H9 (cell line): ENCODE measurements around the gene LRCH1. TPM values are rescaled to one million over a fixed set of nuclear protein-coding genes. Genes with fewer than 3 reads are reported as not detected.

Experiments
- DNase-seq: peaks from one replicate; pipeline ENCODE4 v3.0.0-alpha.2; 2017
- H2AFZ ChIP-seq: one replicate; pipeline ENCODE4 v1.6.1; 2013; ENCODE audit warnings: mild to moderate bottlenecking, low read length, control low read depth, moderate library complexity
- H2AK5ac ChIP-seq: 2 replicates; pipeline ENCODE4 v1.6.1; 2013; ENCODE audit warnings: low read length, control low read depth, mixed read lengths; ENCODE audit not compliant: insufficient read length
- H2BK120ac ChIP-seq: one replicate; pipeline ENCODE4 v1.6.1; 2013; ENCODE audit warnings: low read depth, mild to moderate bottlenecking, low read length, control low read depth, inconsistent platforms; ENCODE audit not compliant: poor library complexity, severe bottlenecking
- H2BK12ac ChIP-seq: 2 replicates; pipeline ENCODE4 v1.6.1; 2013; ENCODE audit warnings: low read length, control low read depth, mixed read lengths, low read depth; ENCODE audit not compliant: insufficient read length
- H2BK15ac ChIP-seq: 2 replicates; pipeline ENCODE4 v1.6.1; 2013; ENCODE audit warnings: low read depth, low read length, control low read depth
- H2BK20ac ChIP-seq: one replicate; pipeline ENCODE4 v1.6.1; 2013; ENCODE audit warnings: low read depth, mild to moderate bottlenecking, low read length, control low read depth, inconsistent platforms; ENCODE audit not compliant: poor library complexity, severe bottlenecking
- H2BK5ac ChIP-seq: 2 replicates; pipeline ENCODE4 v1.6.1; 2013; ENCODE audit warnings: low read length, control low read depth, mixed read lengths; ENCODE audit not compliant: insufficient read length
- H3K14ac ChIP-seq: 2 replicates; pipeline ENCODE4 v1.6.1; 2013; ENCODE audit warnings: low read length, control low read depth; ENCODE audit not compliant: insufficient read depth
- H3K18ac ChIP-seq: 2 replicates; pipeline ENCODE4 v1.6.1; 2013; ENCODE audit warnings: low read depth, mild to moderate bottlenecking, mixed read lengths, low read length, control low read depth; ENCODE audit not compliant: insufficient read length
- H3K23ac ChIP-seq: 2 replicates; pipeline ENCODE4 v1.6.1; 2013; ENCODE audit warnings: low read length, control low read depth, mixed read lengths, low read depth; ENCODE audit not compliant: insufficient read length
- H3K23me2 ChIP-seq: 2 replicates; pipeline ENCODE4 v1.6.1; 2013; ENCODE audit warnings: low read depth, mild to moderate bottlenecking, mixed read lengths, low read length, control low read depth; ENCODE audit not compliant: insufficient read length, poor library complexity, severe bottlenecking
- H3K27ac ChIP-seq: 2 replicates; pipeline ENCODE4 v1.5.1; 2013; ENCODE audit warnings: low read length, control low read depth, mixed read lengths, low read depth; ENCODE audit not compliant: insufficient read length
- H3K27me3 ChIP-seq: 2 replicates; pipeline ENCODE4 v1.6.1; 2013; ENCODE audit warnings: low read length, control low read depth, inconsistent platforms; ENCODE audit not compliant: insufficient read depth
- H3K4ac ChIP-seq: 2 replicates; pipeline ENCODE4 v1.6.1; 2013; ENCODE audit warnings: low read depth, mild to moderate bottlenecking, control low read depth, inconsistent platforms, low read length, moderate library complexity
- H3K4me1 ChIP-seq: 2 replicates; pipeline ENCODE4 v1.6.1; 2013; ENCODE audit warnings: low read length, control low read depth, inconsistent platforms; ENCODE audit not compliant: insufficient read depth
- H3K4me2 ChIP-seq: 2 replicates; pipeline ENCODE4 v1.6.1; 2013; ENCODE audit warnings: low read length, control low read depth, mixed read lengths; ENCODE audit not compliant: insufficient read length, insufficient read depth
- H3K56ac ChIP-seq: 2 replicates; pipeline ENCODE4 v1.6.1; 2013; ENCODE audit warnings: low read depth, mild to moderate bottlenecking, mixed read lengths, low read length, control low read depth; ENCODE audit not compliant: insufficient read length
- H3K79me1 ChIP-seq: 2 replicates; pipeline ENCODE4 v1.6.1; 2013; ENCODE audit warnings: low read depth, mild to moderate bottlenecking, moderate library complexity, low read length, control low read depth, inconsistent platforms; ENCODE audit not compliant: insufficient read depth, poor library complexity, severe bottlenecking
- H3K79me2 ChIP-seq: 2 replicates; pipeline ENCODE4 v1.6.1; 2013; ENCODE audit warnings: low read length, control low read depth, inconsistent platforms; ENCODE audit not compliant: insufficient read depth
- H3K9ac ChIP-seq: 2 replicates; pipeline ENCODE4 v1.6.1; 2013; ENCODE audit warnings: low read length, control low read depth, mixed read lengths; ENCODE audit not compliant: insufficient read length; ENCODE audit errors: extremely low read depth
- H3K9me3 ChIP-seq: one replicate; pipeline ENCODE4 v1.6.1; 2013; ENCODE audit warnings: low read depth, low read length, inconsistent platforms; ENCODE audit not compliant: control insufficient read depth
- H3T11ph ChIP-seq: one replicate; pipeline ENCODE4 v1.6.1; 2013; ENCODE audit warnings: mild to moderate bottlenecking, low read length, control low read depth, inconsistent platforms
- H4K20me1 ChIP-seq: one replicate; pipeline ENCODE4 v1.6.1; 2013; ENCODE audit not compliant: control insufficient read depth, insufficient read length, insufficient read depth
- H4K5ac ChIP-seq: 2 replicates; pipeline ENCODE4 v1.6.1; 2013; ENCODE audit warnings: low read depth, mild to moderate bottlenecking, mixed read lengths, low read length, control low read depth; ENCODE audit not compliant: insufficient read length
- H4K8ac ChIP-seq: replicated peaks from 2 replicates; pipeline ENCODE4 v1.6.1; 2013; ENCODE audit warnings: low read length, control low read depth, mixed read lengths, low read depth; ENCODE audit not compliant: insufficient read length
- H4K91ac ChIP-seq: 2 replicates; pipeline ENCODE4 v1.6.1; 2013; ENCODE audit warnings: low read depth, mild to moderate bottlenecking, moderate library complexity, mixed read lengths, low read length, control low read depth; ENCODE audit not compliant: insufficient read length
- H3K27ac Mint-ChIP-seq, 3 experiments: 2 replicates in 2 of 3; 3 replicates in 1 of 3; pipeline ENCODE4 v1.8.0; 2020 to 2021; ENCODE audit warnings: mixed read lengths in 3 of 3, mild to moderate bottlenecking in 1 of 3, moderate library complexity in 1 of 3
- H3K27me3 Mint-ChIP-seq: 2 replicates; pipeline ENCODE4 v1.8.0; 2021; ENCODE audit warnings: low read depth, mild to moderate bottlenecking, moderate library complexity, mixed read lengths
- H3K36me3 Mint-ChIP-seq, 3 experiments: 2 replicates in 2 of 3; 3 replicates in 1 of 3; pipeline ENCODE4 v1.8.0; 2020 to 2021; ENCODE audit warnings: low read depth in 3 of 3, mixed read lengths in 3 of 3; ENCODE audit not compliant: insufficient read depth in 1 of 3
- H3K4me1 Mint-ChIP-seq, 2 experiments: 2 replicates each; pipeline ENCODE4 v1.8.0; 2020; ENCODE audit warnings: mixed read lengths in 2 of 2
- H3K4me3 Mint-ChIP-seq, 2 experiments: 2 replicates in 1 of 2; 3 replicates in 1 of 2; pipeline ENCODE4 v1.8.0; 2020 to 2021; ENCODE audit warnings: mild to moderate bottlenecking in 2 of 2, mixed read lengths in 2 of 2, moderate library complexity in 1 of 2
- H3K9me3 Mint-ChIP-seq, 2 experiments: 2 replicates in 1 of 2; 3 replicates in 1 of 2; pipeline ENCODE4 v1.8.0; 2020; ENCODE audit warnings: mild to moderate bottlenecking in 2 of 2, mixed read lengths in 2 of 2, moderate library complexity in 1 of 2
- CTCF ChIP-seq: fragments of 200-600 bp; sonication (generic); conservative IDR thresholded peaks from 3 replicates; pipeline ENCODE4 v1.8.0; 2021; ENCODE audit warnings: antibody characterized with exemption, mild to moderate bottlenecking
- WGBS: extraction: QIAGEN DNeasy Blood & Tissue Kit; methylation state at CpG from one replicate; pipeline ENCODE4 v1.1.7; 2013; ENCODE audit warnings: missing lambda C conversion rate, low lambda C conversion rate, mixed read lengths; ENCODE audit not compliant: insufficient read length; ENCODE audit errors: extremely low coverage; 5-methylcytosine and 5-hydroxymethylcytosine counted together
- total RNA-seq: library from RNA; stranded (reverse); gene quantifications from 2 replicates; pipeline ENCODE4 v1.2.1, GENCODE V29; 2021

The LRCH1 gene
- total RNA-seq, 1 experiment from 2014 or later, result 8.0 TPM

- no peak overlapping the region for H4K8ac ChIP-seq
- H3K79me2 ChIP-seq, result peaks cover 4% of the 10 kb centered on the region
- no peaks in the 10 kb centered on the region for H3K9me3 ChIP-seq
- H2BK15ac ChIP-seq, result no peak overlapping the region
- H3K4me3 Mint-ChIP-seq, result no peak overlapping the region
- H2BK20ac ChIP-seq, result no peak overlapping the region
- peaks cover 12 to 19% of the 10 kb centered on the region in 2 experiments for H3K4me1 Mint-ChIP-seq
- H3K56ac ChIP-seq, result no peak overlapping the region
- no peak overlapping the region for H2BK120ac ChIP-seq
- H3T11ph ChIP-seq, result no peak overlapping the region
- H3K27ac Mint-ChIP-seq, result no peak overlapping the region
- no peak overlapping the region for H2BK12ac ChIP-seq
- no peak overlapping the region for H3K9ac ChIP-seq
- H3K14ac ChIP-seq, result no peak overlapping the region
- H3K4ac ChIP-seq, result no peak overlapping the region
- no peak overlapping the region for H3K23ac ChIP-seq
- H3K36me3 Mint-ChIP-seq, result no peaks in the 10 kb centered on the region
- H2BK5ac ChIP-seq, result no peak overlapping the region
- H3K23me2 ChIP-seq, result no peaks in the 10 kb centered on the region
- H3K18ac ChIP-seq, result no peak overlapping the region
- no peaks in the 10 kb centered on the region for H3K27me3 Mint-ChIP-seq
- no peaks in the 10 kb centered on the region for H3K79me1 ChIP-seq
- no peak for TF ChIP-seq CTCF
- no peak overlapping the region for H3K4me2 ChIP-seq
- H3K9me3 Mint-ChIP-seq, result no peaks in the 10 kb centered on the region
- H4K91ac ChIP-seq, result no peak overlapping the region
- H2AK5ac ChIP-seq, result no peak overlapping the region
- H2AFZ ChIP-seq, result no peak overlapping the region
- whole genome bisulfite sequencing, result no CpG with 5 or more reads among the region's 5 CpGs
- H4K5ac ChIP-seq, result no peak overlapping the region
- no peaks in the 10 kb centered on the region for H3K27me3 ChIP-seq
- H4K20me1 ChIP-seq, result no peaks in the 10 kb centered on the region
- peaks cover 3% of the 10 kb centered on the region for H3K4me1 ChIP-seq
- no peak for DNase-seq
- no peak overlapping the region for H3K27ac ChIP-seq
These were observed 90.3 kb downstream of the LRCH1 start for GRCh38 chr13:46643165-46643777.
